HG03196 (cell line): ENCODE measurements around the gene GRAMD2B.

ENCODE experiments used
- ATAC-seq: cut with Tn5 transposase; IDR thresholded peaks from one replicate; pipeline ENCODE4 v1.9.1; 2021; ENCODE audit not compliant: unreplicated experiment

GRAMD2B gene

DNA sequence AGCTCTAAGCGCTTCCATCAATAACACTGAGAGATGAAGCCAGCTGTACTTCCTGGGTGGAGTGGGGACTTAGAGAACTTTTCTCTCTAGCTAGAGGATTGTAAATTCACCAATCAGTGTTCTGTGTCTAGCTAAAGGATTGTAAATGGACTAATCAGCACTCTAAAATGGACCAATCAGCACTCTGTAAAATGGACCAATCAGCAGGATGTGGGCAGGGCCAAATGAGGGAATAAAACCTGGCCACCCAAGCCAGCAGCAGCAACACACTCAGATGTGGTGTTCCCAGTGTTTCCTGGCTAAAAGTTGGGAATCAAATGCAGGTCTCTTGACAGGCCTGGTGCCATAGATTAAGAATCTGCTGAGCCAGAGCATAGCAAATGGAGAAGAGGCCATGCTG, 111.3 kb downstream of the GRAMD2B start:
- no peak for ATAC-seq

DNA sequence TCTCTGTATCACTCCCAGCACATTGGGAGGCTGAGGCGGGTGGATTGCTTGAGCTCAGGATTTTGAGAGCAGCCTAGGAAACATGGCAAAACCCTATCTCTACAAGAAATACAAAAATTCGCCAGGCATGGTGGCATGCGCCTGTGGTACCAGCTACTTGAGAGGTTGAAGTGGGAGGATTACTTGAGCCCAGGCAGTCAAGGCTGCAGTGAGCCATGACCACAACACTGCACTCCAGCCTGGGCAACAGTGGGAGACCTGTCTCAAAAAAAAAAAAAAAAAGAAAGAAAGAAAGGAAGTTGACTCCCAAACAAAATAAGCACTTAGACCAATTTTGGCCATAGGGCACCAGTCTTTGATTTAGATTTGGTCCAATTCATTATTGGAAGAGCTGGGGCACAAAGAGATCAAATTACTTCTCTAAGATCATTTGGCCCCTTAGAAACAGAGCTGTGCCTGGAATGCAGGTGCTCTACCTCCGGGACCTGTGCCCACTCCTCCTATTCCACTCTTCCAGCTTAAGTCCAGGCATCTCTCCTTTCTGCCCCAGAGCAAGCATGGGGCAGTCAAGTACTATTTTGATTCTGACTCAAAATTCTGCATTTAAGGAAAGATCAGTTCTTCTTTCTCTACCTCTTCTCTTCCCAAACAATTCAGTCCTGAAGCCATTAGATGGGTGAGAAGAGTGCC, 112.8 kb downstream of the GRAMD2B start:
- ATAC-seq = no peak

DNA sequence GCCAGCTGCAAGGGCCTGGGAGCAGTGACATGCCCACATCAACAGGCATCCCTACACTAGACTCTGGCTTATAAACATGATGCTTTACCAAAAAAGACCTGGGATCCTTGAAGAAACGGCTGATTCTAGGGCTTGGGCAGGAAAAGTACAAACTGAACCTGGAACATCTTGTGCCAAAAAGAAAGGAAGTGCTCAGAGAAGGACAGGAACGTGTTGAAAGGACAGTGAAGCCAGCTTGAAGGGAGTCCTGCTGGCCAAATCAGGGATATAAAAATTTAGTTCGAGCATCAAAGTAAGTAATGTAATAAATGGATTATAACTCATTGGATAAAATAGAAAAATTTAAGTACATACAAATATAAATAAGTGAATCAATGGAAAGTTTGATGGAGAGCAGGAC, 113.7 kb downstream of the GRAMD2B start:
- no peak for ATAC-seq

DNA sequence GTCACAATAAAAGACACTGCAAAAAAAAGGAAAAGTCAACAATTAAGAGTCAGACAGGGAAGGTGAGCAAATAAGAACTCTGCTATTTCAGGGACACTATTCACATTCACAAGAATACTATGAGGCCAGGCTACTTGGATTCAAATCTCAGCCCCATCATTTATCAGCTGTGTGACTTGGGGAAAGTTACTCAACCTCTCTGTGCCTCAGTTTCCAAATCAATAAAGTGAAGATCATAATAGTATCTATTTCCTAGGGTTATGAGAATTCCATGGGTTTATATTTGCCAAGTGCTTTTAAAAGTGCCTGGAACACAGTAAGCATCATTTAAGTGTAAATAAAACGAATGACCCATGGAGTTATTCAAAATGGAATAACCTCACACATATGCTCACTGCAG, 115.4 kb downstream of the GRAMD2B start:
- ATAC-seq = no peak

DNA sequence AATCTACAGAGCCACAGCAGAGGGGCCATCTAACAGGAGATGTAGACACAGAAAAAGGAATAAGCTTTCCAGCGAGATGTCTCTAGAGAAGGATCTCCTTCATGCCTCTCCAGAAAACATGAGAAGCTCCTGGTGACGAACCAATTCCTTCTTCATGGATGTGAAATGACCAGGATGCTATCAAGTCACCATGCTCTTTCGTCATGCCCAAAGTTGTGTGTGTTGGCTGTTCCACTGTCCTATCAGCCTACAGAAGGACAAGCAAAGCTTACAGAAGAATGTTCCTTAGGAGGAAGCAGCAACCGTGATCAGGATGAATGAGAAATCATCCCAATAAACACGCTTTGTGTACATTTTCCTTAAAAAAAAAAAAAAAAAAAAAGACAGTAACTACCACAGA, 117.4 kb downstream of the GRAMD2B start:
- ATAC-seq = no peak

DNA sequence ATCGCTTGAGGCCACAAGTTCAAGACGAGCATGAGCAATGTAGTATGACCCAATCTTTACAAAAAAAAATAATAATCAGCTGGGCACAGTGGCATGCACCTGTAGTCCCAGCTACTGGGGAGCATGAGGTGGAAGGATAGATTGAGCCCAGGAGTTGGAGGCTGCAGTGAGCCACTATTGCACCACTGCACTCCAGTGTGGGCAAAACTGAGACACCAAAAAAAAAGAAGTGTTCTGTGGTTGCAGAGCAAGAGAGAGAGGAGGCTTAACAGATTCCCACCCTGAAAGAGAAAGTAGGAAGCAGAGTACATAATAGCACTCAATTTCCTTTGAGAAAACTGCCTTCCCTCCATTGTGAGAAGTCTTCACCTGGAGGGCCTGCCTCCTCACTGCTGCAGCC, 119.2 kb downstream of the GRAMD2B start:
- ATAC-seq = no peak

DNA sequence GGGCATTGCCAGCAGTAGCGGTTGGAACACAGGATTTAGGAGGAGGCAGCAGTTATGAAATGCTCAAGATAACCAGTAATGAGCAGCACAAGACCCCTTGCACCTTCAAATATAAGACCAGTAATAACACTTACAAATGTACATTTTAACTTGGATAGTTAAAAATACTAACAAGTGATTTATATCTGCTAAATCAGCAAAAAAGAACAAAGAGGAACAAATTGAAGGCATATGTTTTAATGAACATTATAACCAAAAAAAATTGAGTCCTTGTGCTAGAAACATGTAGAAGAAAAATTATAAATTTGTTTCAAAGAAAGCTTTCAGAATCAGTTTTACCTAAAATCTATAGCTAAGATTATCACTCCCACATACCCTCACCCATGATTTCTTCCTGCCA, 119.8 kb downstream of the GRAMD2B start:
- ATAC-seq = no peak

DNA sequence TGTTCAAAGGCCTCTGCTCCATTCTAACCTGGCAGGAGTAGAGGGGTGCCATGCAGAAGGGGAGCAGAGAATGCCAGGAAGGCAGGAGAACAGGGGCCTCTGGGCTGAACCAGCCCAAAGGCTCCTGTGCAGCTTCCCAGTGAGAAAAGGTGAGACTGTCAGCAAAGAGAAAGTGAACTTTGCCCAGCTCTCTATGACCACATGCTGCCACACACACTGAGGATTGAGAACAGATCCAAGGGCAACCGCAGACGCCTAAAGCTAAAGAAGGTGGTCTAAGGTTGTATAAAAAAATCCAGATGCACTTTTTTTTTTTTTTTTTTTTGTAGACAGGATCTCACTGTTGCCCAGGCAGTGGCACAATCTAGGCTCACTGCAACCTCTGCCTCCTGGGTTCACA, 120.5 kb downstream of the GRAMD2B start:
- no peak for ATAC-seq
